GM10847 (cell line): ENCODE measurements around the gene HLA-DQA1.

Experiments
- POLR2A ChIP-seq: IDR thresholded peaks from 2 replicates; pipeline ENCODE4 v1.6.1; 2011; ENCODE audit not compliant: insufficient read length; ENCODE audit errors: extremely low read depth

HLA-DQA1 gene

DNA sequence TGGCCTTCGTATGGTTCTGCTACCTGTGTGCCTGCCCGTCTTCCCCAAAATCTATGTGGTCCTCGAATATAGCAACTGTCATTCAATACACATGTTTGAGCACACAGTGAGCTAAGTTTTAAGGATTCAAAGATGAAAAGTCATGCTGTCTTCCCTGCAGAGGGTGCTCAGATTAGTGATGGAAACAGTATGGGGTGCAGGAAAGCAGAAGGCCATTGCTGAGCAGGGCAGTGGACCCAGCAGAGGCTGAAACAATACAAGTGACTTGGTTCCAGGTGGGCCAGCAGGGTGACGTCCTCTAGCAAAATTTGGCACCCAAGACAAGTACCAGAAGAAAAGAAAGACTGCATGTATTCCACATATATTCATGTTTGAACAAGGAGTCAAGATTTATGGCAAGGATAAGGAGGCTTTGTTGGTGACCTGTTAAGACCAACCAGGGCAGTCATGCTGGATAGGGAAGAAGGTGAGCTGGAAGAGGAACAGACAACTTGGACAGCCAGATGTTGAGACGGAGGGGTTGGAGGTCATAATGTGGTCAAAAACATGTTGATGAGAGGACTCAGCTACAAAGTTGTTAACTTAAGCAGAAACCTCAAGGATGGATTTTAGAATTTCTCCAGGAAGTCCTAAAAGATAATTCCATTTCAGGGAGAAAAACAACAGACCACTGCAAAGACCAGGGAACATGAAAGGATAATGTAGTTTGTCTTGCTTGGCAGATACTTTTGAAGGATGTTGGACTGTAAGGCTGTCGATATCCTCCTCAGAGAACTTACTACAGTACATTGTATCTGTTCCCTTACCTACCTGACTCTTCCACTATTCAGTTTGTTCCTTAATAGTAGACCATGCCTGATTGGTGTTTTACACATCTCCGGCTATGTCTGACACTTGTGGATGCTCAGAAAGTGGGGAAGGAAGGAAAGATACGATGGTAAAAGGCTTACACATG is 2.5 kb downstream of the HLA-DQA1 start:
- TF ChIP-seq POLR2A: no peak

GRCh38 chr6:32641122-32641521 is 3.9 kb downstream of the HLA-DQA1 start:
- TF ChIP-seq POLR2A: no peak

GRCh38 chr6:32642720-32643106 is 5.5 kb downstream of the HLA-DQA1 start:
- no peak for TF ChIP-seq POLR2A

GRCh38 chr6:32643904-32644303 is 6.7 kb downstream of the HLA-DQA1 start:
- TF ChIP-seq POLR2A: no peak

DNA sequence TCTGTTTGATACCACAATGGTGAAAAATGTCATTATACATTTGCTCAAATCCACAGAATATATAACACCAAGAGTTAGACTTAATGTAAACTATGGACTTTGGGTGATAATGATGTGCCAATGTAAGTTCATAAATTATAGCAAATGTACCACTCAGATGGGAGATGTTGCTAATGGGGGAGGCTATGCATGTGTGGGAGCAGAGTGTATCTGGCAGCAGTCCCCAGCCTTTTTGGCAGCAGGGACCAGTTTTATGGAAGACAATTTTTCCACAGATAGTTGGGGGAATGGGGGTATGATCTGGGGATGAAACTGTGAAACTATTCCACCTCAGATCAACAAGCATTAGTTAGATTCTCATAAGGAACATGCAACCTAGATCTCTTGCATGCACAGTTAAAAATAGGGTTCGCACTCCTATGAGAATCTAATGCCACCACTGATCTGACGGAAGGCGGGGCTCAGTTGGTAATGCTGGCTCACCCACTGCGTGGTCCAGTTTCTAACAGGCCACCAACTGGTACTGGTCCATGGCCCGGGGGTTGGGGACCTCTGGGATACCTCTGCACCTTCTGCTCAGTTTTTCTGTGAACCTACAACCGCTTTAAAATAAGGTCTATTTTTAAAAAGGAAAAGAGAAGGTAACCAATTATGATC is 8.0 kb downstream of the HLA-DQA1 start:
- peak; percentile 20 for TF ChIP-seq POLR2A

DNA sequence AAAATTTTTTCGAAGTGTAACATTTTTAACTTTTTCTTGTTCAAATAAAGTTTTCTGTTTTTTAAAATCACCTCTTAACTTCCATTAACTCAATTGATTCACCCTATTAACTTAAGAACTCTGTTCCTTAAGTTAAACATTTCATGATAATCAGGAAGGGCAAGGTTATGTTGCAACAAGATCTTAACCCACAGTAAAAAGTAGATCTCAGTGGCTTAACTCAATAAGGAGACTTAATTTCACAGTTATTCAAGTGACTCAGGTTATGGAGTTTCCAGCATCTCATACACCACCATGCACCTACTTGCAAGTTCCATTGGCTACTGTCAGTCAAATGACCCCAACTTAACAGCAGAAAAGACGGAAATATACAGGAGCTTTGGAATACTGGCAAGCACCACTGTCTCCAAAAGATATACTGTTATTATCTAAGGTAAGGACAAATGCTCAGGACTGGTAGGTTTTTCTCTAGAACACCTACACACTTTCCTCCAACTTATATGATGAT is 18.1 kb downstream of the HLA-DQA1 start:
- TF ChIP-seq POLR2A: no peak

- no peak for TF ChIP-seq POLR2A
These were observed 21.2 kb downstream of the HLA-DQA1 start for GRCh38 chr6:32658268-32658897.

GRCh38 chr6:32659856-32660595 is 22.8 kb downstream of the HLA-DQA1 start:
- no peak for TF ChIP-seq POLR2A

DNA sequence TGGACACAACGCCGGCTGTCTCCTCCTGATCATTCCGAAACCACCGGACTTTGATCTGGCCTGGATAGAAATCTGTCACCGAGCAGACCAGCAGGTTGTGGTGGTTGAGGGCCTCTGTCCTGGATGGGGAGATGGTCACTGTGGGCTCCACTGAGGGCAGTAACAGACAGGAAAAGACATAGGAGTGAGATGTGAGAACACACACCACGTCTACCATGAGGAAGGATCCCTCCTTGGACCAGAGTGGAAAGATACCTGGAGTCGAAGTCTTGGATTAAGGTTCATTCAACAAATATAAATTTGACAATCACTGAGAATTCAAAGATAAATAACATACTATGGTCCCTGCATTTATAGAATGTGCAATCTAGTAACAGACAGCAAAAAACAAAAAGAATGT is 24.9 kb downstream of the HLA-DQA1 start:
- TF ChIP-seq POLR2A: no peak

- TF ChIP-seq POLR2A: no peak
These were observed 25.6 kb downstream of the HLA-DQA1 start for GRCh38 chr6:32662836-32663235.

GRCh38 chr6:32664354-32664753 is 27.1 kb downstream of the HLA-DQA1 start:
- TF ChIP-seq POLR2A: no peak

- no peak for TF ChIP-seq POLR2A
These were observed 27.7 kb downstream of the HLA-DQA1 start for GRCh38 chr6:32664827-32665362.

- TF ChIP-seq POLR2A: no peak
These were observed 28.5 kb downstream of the HLA-DQA1 start for GRCh38 chr6:32665661-32666060.

DNA sequence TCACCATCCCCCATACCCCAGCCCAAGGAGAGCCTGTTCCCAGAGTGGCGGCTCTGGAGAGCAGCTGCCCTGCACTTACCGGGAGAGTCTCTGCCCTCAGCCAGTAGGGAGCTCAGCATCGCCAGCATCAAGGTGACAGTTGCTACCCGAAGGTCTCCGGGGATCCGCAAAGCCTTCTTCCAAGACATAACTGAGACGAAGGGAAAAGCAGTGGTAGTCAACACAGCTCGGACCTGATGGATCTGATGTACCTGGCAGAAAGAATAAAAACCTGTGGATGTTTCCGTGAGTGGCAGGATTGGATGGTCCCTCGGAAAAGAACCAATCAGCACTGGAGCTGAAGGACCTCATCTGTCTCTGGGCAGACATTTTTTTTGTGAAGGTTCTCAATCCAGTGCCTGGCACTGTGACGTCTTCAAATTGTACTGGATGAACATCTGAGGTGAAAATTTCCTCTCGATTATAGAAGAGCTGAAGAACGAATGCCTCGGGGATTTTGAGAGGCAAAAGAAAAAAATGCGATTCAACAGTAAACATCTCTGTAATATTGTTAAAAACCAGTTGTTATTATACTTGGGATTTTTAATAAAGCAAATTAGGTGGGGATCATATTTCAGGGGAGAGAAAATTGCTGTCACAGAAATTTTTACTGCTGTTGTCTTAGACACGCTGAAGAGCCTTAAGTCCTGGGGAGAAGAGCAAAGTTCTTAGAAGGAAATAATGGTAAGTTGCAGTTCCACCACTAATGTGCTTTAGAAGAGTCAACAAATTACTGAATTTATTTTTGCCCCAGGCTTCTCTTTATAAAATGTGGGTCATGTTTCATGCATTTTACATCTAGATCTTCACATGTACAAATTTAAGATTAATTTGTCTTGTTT is 29.5 kb downstream of the HLA-DQA1 start, which contains the start of gene HLA-DQB1:
TSS of gene HLA-DQB1 (minus strand) at position 238 of the 881 bp plus-strand sequence. CDS start at position 188, 50 bp downstream.
- TF ChIP-seq POLR2A: no peak
